Gastroesophageal sphincter (tissue), 3 donors: Measurements from ENCODE around the gene PLCB1.

Source experiments
- CTCF ChIP-seq, 4 experiments: fragments of 200-600 bp in 2 of 4; fragments of 450-650 bp in 2 of 4; sonication (generic) in 1 of 4; IDR thresholded peaks; one replicate each; pipeline ENCODE4 v1.5.1; 2017 to 2019; ENCODE audit warnings: antibody characterized with exemption in 4 of 4, mild to moderate bottlenecking in 2 of 4, moderate library complexity in 2 of 4
- EP300 ChIP-seq: sonication (generic); formaldehyde crosslinking; IDR thresholded peaks from one replicate; pipeline ENCODE4 v1.6.1; 2017; ENCODE audit warnings: antibody characterized with exemption, mild to moderate bottlenecking
- POLR2A ChIP-seq, 2 donors: fragments of 450-650 bp; IDR thresholded peaks; one replicate each; pipeline ENCODE4 v1.6.1; 2017; ENCODE audit warnings: antibody characterized with exemption in 2 of 2, mild to moderate bottlenecking in 2 of 2, moderate library complexity in 1 of 2

- TF ChIP-seq EP300 (no peak), CTCF (IDR thresholded peaks at IDR 0.05) (no peak), POLR2A (IDR thresholded peaks at IDR 0.05) (no peak)
Measured at GRCh38 chr20:8718279-8718678, 586.2 kb downstream of the PLCB1 start.
